NCI-H1436 treated with DMSO at 0.1 percent for 48 hours (cell line): ENCODE measurements around the gene FUCA1.
"Not testable (repeated sequence)": the region's sequence is repeated elsewhere in the genome, so short reads cannot be mapped to it uniquely, and the experiment has no call there.

Experiments used
- DNase-seq: peaks from one replicate; lab custom pipeline; 2025; lab: John Stamatoyannopoulos, UW

The FUCA1 gene

GRCh38 chr1:23895993-23896392 is 27.9 kb upstream of the FUCA1 start:
- no peak for DNase-seq

DNA sequence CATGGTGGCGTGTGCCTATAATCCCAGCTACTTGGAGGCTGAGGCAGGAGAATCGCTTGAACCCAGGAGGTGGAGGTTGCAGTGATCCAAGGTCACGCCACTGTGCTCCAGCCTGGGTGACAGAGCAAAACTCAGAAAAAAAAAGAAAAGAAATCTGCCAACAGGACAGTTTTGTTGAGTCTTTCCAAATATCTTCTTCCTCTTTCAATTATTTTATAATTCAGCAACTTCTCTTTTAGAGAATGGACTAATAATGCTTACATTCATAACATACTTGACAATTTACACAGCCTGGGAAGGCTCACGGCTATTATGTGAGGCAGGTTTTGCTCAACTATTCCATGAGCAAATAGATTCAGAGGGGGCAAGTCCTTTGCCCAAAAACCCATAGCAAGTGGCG is 27.0 kb upstream of the FUCA1 start:
- DNase-seq: no peak

GRCh38 chr1:23889074-23889473 is 21.0 kb upstream of the FUCA1 start:
- DNase-seq: no peak

- DNase-seq: no peak
Observed at GRCh38 chr1:23885222-23885621, 17.1 kb upstream of the FUCA1 start.

DNA sequence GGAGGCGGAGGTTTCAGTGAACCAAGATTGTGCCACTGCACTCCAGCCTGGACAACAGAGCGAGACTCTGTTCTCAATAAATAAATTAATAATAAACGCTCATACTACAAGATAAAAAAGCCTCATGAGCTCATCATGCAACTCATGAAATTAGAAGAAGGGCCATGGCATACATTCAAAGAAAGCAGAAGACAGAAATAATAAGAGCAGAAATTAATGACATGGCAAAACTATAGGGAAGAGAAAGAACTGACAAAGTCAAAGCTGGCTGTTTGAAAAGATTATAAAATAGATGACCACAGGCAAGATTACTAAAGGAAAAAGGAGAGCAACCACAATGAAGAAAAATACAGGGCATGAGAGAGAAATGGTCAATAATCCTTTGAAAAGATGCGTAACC is 14.7 kb upstream of the FUCA1 start:
- DNase-seq: no peak

DNA sequence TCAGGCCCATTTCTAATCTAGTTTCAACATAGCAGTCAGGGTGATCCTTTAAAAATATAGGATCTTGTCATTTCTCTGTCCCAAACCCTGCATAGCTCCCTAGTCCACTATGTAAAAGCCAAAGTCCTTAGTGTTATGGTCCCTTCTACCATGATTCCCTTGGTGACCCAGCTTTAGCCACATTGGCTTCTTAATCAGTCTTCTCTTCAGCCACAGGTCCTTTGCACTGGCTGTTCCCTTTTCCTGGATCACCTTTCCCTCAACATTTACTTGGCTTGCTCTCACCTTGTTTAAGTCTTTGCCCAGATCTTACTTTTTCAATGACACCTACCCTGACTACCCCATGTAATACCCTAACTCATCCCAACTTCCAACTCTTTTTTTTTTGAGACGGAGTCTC is 11.7 kb upstream of the FUCA1 start:
- DNase-seq: no peak

- no peak for DNase-seq
Observed at GRCh38 chr1:23878668-23879067, 10.6 kb upstream of the FUCA1 start.

DNA sequence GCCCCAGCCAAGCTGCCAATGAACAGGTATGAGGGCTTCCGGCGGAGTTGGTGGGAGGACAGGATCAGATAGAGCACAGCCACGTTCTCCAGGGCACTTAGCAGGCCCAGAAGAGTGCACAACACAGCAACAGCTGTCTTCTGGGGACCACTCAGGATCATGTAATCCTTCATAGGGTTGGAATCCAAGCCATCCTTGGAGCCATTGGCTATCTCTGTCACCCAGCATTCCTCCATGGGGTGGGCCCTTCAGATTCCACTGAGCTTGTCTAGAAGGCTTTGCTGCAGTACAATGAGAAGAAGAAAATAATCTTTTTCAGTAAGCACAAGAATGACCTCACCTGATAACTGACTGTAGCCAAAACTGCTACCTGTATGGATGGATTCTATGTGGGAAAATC is 7.3 kb upstream of the FUCA1 start:
- no peak for DNase-seq

DNA sequence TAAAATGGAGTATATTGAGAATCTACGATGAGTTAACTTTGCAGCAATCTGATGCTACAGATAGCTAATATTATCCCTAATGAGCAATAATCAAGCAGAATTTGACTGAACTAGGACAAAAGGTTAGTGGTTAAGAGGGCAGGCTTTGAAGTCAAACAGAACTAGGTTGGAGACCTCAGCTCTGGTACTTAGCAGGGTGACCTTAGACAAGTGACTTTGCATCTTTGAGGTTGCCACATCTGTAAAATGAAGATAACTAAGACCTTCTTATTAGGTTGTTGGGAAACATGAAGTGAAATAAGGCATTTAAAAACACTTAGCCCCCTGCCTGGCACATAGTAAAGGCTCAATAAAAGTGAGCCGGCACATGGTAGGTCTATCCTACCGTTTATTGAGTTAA is 4.3 kb upstream of the FUCA1 start:
- DNase-seq: no peak

GRCh38 chr1:23869051-23869450 is 961 bp upstream of the FUCA1 start:
- no peak for DNase-seq

- no peak for DNase-seq
Observed at GRCh38 chr1:23868557-23869016, 497 bp upstream of the FUCA1 start.

GRCh38 chr1:23867542-23867894 is 572 bp downstream of the FUCA1 start:
- no peak for DNase-seq

- DNase-seq: no peak
Observed at GRCh38 chr1:23865543-23865930, 2.6 kb downstream of the FUCA1 start.

GRCh38 chr1:23864801-23865542 is 3.1 kb downstream of the FUCA1 start:
- DNase-seq: no peak

DNA sequence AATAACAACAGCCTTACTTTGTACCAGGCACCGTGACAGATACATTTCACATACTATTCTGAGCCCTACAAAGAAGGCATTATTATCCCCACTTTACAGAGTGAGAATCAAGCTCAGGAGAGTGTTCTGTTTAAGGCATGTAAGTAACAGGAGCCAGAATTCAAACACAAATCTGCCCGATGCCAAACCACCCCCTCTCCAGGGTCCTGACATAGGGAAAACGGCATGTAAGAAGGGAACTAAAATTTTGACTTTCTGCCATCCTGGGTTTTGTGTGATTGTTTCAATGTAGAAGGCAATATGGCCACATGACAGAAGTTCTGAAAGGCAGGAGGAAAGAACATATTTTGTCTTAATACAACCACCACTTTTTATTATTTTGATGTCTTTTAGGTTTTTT is 5.5 kb downstream of the FUCA1 start:
- no peak for DNase-seq

DNA sequence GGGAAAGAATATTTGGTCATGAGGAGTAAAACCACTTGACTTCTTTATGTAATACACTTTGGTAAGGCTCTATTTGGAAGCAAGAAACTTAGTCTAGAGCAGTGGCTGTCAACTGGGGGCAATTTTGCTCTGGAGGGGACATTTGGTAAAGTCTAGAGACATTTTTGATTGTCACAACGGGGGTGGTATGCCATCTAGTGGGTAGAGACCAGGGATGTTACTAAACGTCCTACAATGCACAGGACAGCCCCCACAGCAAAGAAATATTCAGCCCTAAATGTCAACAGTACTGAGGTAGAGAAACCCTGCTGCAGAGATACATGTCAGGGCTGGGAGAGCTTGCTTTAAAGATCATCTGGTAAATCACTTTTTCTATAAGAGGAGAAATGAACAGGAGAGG is 13.5 kb downstream of the FUCA1 start:
- DNase-seq: no peak

DNA sequence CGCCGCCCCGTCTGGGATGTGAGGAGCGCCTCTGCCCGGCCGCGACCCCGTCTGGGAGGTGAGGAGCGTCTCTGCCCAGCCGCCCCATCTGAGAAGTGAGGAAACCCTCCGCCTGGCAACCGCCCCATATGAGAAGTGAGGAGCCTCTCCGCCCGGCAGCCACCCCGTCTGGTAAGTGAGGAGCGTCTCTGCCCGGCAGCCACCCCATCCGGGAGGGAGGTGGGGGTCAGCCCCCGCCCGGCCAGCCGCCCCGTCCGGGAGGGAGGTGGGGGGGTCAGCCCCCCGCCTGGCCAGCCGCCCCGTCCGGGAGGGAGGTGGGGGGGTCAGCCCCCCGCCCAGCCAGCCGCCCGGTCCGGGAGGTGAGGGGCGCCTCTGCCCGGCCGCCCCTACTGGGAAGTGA is 15.0 kb downstream of the FUCA1 start:
- DNase-seq: not testable (repeated sequence)

GRCh38 chr1:23851406-23851805 is 16.7 kb downstream of the FUCA1 start:
- not testable (repeated sequence) for DNase-seq

- no peak for DNase-seq
Observed at GRCh38 chr1:23848673-23849616, 19.1 kb downstream of the FUCA1 start.

DNA sequence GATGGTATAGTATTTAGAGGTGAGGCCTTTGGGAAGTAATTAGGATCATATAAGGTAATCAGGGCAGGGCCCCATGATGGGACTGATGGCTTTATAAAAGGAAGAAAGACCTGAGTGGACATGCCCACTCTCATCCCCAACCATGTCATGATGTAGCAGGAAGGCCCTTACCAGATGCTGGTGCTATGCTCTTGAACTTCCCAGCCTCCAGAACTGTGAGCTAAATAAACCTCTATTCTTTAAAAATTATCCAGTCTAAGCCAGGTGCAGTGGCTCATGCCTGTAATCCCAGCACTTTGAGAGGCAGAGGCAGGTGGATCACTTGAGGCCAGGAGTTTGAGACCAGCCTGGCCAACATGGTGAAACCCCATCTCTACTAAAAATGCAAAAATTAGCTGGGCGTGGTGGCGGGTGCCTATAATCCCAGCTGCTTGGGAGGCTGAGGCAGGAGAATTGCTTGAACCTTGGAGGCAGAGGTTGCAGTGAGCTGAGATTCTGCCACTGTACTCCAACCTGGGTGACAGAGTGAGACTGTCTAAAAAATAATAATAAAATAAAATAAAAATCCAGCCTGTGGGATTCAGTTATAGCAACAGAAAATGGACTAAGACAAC is 20.5 kb downstream of the FUCA1 start:
- DNase-seq: not testable (repeated sequence)

GRCh38 chr1:23845163-23845562 is 22.9 kb downstream of the FUCA1 start:
- no peak for DNase-seq

- DNase-seq: no peak
Observed at GRCh38 chr1:23843644-23844043, 24.4 kb downstream of the FUCA1 start.

- no peak for DNase-seq
Observed at GRCh38 chr1:23838401-23838866, 29.7 kb downstream of the FUCA1 start.
